ENCODE results near the gene KTN1. TPM values are rescaled to one million over a fixed set of nuclear protein-coding genes. Genes with fewer than 3 reads are reported as not detected.

KTN1 gene
- total RNA-seq, 1 experiment from 2014 or later: 125 TPM

DNA sequence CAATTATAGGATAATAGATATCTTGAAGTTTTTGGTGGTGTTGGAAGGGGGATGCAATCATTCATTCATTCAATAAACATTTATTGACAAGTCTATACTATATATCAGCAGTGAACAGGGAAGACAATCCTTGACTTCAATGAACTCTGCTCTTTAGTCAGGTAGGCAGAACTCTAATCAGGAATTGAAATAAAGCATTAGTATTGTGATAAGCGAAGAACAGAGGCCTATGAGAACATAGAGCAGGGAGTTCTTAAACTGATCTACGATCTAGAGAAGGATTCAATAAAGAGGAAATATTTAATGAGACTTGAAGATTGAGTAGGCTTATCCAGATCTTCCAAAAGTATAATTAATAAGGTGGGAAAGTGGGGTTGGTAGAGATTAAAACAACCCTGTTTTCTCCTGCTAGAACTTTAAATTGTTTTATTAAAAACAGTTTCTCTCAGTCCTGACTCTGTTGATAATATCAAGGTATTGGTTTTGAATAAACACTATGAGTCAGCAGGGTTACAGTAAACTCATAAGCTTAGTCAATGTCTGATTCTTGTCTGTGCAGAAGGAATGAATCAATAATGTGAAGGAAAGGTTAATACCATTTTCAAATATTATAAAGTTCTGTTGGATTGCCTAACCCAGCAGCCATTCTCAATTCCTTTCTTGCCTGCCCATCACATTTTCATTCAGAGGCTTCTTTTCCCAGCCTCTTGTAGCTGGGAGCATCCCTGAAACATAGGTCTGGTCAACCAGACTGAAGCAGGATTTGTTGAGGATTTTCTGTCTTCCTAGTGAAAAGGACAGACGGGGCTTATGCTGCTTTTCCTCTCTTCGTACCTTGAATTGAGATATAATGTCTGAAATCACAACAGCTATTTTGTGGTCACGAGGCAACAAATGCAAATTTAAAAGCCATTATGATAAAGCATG, 38.9 kb upstream of the KTN1 start:
- DNase-seq (ENCODE audit: low spot score) (no peak), ATAC-seq (no peak)
- POLR2A ChIA-PET: no interaction called here
- CTCF ChIA-PET: interaction anchor here (1.1 to 1.6 kb wide), 2 partner anchors 94 to 101 kb away, joined by 3 read pairs; partner anchors contain the start of gene TBPL2
- Mint-ChIP-seq H3K9me3 (peaks cover 11% of the 10 kb centered on the region), H3K4me3 (no peak overlapping the region), H3K4me1 (no peaks in the 10 kb centered on the region), H3K36me3 (peaks cover 9% of the 10 kb centered on the region), H3K27ac (no peak overlapping the region), H3K27me3 (ENCODE audit: low read depth) (no peaks in the 10 kb centered on the region; the same call in 1 of the 2 replicates)
- TF ChIP-seq, protein P1, sequence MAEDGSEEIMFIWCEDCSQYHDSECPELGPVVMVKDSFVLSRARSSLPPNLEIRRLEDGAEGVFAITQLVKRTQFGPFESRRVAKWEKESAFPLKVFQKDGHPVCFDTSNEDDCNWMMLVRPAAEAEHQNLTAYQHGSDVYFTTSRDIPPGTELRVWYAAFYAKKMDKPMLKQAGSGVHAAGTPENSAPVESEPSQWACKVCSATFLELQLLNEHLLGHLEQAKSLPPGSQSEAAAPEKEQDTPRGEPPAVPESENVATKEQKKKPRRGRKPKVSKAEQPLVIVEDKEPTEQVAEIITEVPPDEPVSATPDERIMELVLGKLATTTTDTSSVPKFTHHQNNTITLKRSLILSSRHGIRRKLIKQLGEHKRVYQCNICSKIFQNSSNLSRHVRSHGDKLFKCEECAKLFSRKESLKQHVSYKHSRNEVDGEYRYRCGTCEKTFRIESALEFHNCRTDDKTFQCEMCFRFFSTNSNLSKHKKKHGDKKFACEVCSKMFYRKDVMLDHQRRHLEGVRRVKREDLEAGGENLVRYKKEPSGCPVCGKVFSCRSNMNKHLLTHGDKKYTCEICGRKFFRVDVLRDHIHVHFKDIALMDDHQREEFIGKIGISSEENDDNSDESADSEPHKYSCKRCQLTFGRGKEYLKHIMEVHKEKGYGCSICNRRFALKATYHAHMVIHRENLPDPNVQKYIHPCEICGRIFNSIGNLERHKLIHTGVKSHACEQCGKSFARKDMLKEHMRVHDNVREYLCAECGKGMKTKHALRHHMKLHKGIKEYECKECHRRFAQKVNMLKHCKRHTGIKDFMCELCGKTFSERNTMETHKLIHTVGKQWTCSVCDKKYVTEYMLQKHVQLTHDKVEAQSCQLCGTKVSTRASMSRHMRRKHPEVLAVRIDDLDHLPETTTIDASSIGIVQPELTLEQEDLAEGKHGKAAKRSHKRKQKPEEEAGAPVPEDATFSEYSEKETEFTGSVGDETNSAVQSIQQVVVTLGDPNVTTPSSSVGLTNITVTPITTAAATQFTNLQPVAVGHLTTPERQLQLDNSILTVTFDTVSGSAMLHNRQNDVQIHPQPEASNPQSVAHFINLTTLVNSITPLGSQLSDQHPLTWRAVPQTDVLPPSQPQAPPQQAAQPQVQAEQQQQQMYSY (CRISPR knock-in tag; IDR thresholded peaks at IDR 0.05): no peak
- TF ChIP-seq RORB (CRISPR knock-in tag; IDR thresholded peaks at IDR 0.05) (no peak), JUN (CRISPR knock-in tag; IDR thresholded peaks at IDR 0.05) (no peak), ZNF423 (CRISPR knock-in tag; IDR thresholded peaks at IDR 0.05) (no peak), CREM (CRISPR knock-in tag; IDR thresholded peaks at IDR 0.05) (no peak), GABPB1 (CRISPR knock-in tag; IDR thresholded peaks at IDR 0.05) (no peak), MYBL2 (CRISPR knock-in tag; IDR thresholded peaks at IDR 0.05) (no peak)
- TF ChIP-seq, protein P2, sequence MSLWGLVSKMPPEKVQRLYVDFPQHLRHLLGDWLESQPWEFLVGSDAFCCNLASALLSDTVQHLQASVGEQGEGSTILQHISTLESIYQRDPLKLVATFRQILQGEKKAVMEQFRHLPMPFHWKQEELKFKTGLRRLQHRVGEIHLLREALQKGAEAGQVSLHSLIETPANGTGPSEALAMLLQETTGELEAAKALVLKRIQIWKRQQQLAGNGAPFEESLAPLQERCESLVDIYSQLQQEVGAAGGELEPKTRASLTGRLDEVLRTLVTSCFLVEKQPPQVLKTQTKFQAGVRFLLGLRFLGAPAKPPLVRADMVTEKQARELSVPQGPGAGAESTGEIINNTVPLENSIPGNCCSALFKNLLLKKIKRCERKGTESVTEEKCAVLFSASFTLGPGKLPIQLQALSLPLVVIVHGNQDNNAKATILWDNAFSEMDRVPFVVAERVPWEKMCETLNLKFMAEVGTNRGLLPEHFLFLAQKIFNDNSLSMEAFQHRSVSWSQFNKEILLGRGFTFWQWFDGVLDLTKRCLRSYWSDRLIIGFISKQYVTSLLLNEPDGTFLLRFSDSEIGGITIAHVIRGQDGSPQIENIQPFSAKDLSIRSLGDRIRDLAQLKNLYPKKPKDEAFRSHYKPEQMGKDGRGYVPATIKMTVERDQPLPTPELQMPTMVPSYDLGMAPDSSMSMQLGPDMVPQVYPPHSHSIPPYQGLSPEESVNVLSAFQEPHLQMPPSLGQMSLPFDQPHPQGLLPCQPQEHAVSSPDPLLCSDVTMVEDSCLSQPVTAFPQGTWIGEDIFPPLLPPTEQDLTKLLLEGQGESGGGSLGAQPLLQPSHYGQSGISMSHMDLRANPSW (CRISPR knock-in tag; conservative IDR thresholded peaks at IDR 0.05; ENCODE audit: low read depth): no peak
- TF ChIP-seq, protein P3, sequence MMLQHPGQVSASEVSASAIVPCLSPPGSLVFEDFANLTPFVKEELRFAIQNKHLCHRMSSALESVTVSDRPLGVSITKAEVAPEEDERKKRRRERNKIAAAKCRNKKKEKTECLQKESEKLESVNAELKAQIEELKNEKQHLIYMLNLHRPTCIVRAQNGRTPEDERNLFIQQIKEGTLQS (CRISPR knock-in tag; conservative IDR thresholded peaks at IDR 0.05): no peak
- TF ChIP-seq, protein P4, sequence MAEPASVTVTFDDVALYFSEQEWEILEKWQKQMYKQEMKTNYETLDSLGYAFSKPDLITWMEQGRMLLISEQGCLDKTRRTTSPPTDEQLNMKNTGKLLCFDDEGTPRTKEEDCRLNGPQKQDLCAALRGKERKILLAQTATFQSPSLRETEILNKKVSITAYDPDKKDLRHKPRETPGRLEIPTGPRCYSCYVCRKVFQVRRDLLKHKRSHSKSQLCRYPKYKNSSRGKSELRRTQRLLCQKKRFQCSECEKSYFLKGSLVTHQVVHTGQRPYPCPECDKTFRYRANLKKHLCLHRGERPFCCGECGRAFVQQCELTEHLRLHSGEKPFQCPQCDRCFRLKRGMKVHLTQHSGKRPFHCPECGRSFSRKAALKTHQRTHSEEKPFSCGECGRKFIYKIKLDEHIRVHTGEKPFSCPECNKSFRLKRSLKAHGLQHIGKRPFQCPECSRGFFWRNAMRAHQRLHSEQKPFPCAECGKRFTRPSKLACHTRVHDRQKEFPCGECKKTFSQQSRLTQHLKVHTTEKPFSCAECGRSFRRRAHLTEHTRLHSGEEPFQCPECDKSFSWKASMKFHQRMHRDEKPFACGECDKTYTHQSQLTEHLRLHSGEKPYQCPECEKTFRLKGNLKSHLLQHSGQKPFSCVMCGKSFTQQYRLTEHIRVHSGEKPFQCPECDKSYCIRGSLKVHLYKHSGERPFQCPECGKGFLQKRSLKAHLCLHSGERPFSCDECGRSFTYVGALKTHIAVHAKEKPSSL (CRISPR knock-in tag; conservative IDR thresholded peaks at IDR 0.05): no peak
- TF ChIP-seq, protein P5, sequence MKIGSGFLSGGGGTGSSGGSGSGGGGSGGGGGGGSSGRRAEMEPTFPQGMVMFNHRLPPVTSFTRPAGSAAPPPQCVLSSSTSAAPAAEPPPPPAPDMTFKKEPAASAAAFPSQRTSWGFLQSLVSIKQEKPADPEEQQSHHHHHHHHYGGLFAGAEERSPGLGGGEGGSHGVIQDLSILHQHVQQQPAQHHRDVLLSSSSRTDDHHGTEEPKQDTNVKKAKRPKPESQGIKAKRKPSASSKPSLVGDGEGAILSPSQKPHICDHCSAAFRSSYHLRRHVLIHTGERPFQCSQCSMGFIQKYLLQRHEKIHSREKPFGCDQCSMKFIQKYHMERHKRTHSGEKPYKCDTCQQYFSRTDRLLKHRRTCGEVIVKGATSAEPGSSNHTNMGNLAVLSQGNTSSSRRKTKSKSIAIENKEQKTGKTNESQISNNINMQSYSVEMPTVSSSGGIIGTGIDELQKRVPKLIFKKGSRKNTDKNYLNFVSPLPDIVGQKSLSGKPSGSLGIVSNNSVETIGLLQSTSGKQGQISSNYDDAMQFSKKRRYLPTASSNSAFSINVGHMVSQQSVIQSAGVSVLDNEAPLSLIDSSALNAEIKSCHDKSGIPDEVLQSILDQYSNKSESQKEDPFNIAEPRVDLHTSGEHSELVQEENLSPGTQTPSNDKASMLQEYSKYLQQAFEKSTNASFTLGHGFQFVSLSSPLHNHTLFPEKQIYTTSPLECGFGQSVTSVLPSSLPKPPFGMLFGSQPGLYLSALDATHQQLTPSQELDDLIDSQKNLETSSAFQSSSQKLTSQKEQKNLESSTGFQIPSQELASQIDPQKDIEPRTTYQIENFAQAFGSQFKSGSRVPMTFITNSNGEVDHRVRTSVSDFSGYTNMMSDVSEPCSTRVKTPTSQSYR (CRISPR knock-in tag; IDR thresholded peaks at IDR 0.05): no peak
- TF ChIP-seq, protein P6, sequence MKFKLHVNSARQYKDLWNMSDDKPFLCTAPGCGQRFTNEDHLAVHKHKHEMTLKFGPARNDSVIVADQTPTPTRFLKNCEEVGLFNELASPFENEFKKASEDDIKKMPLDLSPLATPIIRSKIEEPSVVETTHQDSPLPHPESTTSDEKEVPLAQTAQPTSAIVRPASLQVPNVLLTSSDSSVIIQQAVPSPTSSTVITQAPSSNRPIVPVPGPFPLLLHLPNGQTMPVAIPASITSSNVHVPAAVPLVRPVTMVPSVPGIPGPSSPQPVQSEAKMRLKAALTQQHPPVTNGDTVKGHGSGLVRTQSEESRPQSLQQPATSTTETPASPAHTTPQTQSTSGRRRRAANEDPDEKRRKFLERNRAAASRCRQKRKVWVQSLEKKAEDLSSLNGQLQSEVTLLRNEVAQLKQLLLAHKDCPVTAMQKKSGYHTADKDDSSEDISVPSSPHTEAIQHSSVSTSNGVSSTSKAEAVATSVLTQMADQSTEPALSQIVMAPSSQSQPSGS (CRISPR knock-in tag; IDR thresholded peaks at IDR 0.05; ENCODE audit: borderline replicate concordance, low read depth): no peak
